Measurements from ENCODE around the gene TSPAN9. TPM values are rescaled to one million over a fixed set of nuclear protein-coding genes. Genes with fewer than 3 reads are reported as not detected.

TSPAN9 gene
- total RNA-seq, 2 donors from 2014 or later = 41.9 to 50.0 TPM

DNA sequence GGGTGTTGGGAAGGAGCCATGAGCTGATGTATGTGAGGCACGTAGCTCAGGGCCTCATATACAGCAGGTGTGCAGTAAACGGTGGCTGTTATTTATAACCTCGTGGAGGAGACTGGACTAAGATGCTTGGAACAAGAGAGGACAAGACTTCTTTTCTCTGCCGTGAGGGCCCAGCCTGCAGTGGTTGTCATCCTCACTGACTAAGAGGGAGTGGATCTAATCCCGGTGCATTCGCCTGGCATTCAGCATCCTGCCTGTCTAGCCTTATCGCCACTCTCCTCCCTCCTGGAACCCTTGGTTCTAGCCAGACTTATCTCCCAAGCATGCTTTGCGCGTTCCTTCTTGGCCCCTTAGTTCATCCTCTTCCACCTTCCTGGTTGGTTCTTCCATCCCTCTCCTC lies 3.9 kb downstream of the TSPAN9 start:
- Histone ChIP-seq H3K36me3 (no peaks in the 10 kb centered on the region), H3K4me1 (replicated peaks) (no peaks in the 10 kb centered on the region), H3K4me3 (no peak overlapping the region), H3K27ac (no peak overlapping the region), H3K9me3 (no peaks in the 10 kb centered on the region), H3K27me3 (replicated peaks; ENCODE audit: insufficient read depth) (no peaks in the 10 kb centered on the region)
- no peak for DNase-seq (ENCODE audit: low spot score)
- WGBS = 70% methylated on average over 9 of the region's 9 CpGs
- no peak for TF ChIP-seq POLR2A (IDR thresholded peaks at IDR 0.05)
- TF ChIP-seq, protein P1, sequence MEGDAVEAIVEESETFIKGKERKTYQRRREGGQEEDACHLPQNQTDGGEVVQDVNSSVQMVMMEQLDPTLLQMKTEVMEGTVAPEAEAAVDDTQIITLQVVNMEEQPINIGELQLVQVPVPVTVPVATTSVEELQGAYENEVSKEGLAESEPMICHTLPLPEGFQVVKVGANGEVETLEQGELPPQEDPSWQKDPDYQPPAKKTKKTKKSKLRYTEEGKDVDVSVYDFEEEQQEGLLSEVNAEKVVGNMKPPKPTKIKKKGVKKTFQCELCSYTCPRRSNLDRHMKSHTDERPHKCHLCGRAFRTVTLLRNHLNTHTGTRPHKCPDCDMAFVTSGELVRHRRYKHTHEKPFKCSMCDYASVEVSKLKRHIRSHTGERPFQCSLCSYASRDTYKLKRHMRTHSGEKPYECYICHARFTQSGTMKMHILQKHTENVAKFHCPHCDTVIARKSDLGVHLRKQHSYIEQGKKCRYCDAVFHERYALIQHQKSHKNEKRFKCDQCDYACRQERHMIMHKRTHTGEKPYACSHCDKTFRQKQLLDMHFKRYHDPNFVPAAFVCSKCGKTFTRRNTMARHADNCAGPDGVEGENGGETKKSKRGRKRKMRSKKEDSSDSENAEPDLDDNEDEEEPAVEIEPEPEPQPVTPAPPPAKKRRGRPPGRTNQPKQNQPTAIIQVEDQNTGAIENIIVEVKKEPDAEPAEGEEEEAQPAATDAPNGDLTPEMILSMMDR (IDR thresholded peaks at IDR 0.05) = no peak
- no peak for TF ChIP-seq POLR2AphosphoS5 (IDR thresholded peaks at IDR 0.05)
- intact Hi-C loops (cut with DNase I) = no loop called here

GRCh38 chr12:3081886-3082285 lies 4.7 kb downstream of the TSPAN9 start:
- Histone ChIP-seq H3K36me3 (no peaks in the 10 kb centered on the region), H3K4me1 (replicated peaks) (no peaks in the 10 kb centered on the region), H3K27ac (no peak overlapping the region), H3K9me3 (no peaks in the 10 kb centered on the region), H3K4me3 (no peak overlapping the region), H3K27me3 (replicated peaks; ENCODE audit: insufficient read depth) (no peaks in the 10 kb centered on the region)
- no peak for DNase-seq (ENCODE audit: low spot score)
- TF ChIP-seq POLR2A (IDR thresholded peaks at IDR 0.05) (no peak), POLR2AphosphoS5 (IDR thresholded peaks at IDR 0.05) (no peak)
- TF ChIP-seq, protein P1 (IDR thresholded peaks at IDR 0.05) = no peak
- intact Hi-C loops (cut with DNase I) = no loop called here
- 64% methylated on average over 7 of the region's 7 CpGs for WGBS

GRCh38 chr12:3083241-3083920 lies 6.2 kb downstream of the TSPAN9 start:
- WGBS = 69% methylated on average over 6 of the region's 6 CpGs
- no peak for DNase-seq (ENCODE audit: low spot score)
- intact Hi-C loops (cut with DNase I) = no loop called here
- Histone ChIP-seq H3K9me3 (no peaks in the 10 kb centered on the region), H3K4me1 (replicated peaks) (no peaks in the 10 kb centered on the region), H3K36me3 (no peaks in the 10 kb centered on the region), H3K27ac (no peak overlapping the region), H3K4me3 (no peak overlapping the region), H3K27me3 (replicated peaks; ENCODE audit: insufficient read depth) (no peaks in the 10 kb centered on the region)
- TF ChIP-seq POLR2AphosphoS5 (IDR thresholded peaks at IDR 0.05) (no peak), POLR2A (IDR thresholded peaks at IDR 0.05) (no peak)
- TF ChIP-seq, protein P1 (IDR thresholded peaks at IDR 0.05) = no peak

DNA sequence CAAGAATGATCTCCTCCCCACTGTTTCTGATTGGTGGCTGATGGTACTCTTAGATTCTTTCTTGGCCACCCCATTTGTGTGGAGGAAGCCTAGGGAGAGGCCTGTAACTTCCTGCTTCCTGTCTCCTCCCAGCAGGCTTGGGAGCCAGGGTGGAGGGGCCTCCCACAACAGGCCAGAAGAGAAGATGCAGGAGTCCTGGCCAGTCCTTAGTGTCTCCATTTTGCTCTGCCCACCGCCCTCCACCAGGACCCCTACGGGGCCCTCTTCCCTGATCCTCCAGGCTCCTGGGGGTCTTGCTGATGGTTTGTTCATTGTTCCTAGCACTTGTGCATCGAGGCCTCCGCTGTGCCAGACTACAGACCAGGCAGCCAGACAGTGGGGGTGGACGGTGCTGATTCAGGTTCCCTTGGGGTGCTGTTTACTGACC lies 6.8 kb downstream of the TSPAN9 start:
- intact Hi-C loops (cut with DNase I) = no loop called here
- H3K27me3 ChIP-seq (replicated peaks; ENCODE audit: insufficient read depth) = no peaks in the 10 kb centered on the region
- no peak for DNase-seq (ENCODE audit: low spot score)
- no peaks in the 10 kb centered on the region for H3K9me3 ChIP-seq
- no peak overlapping the region for H3K4me3 ChIP-seq
- no peaks in the 10 kb centered on the region for H3K4me1 ChIP-seq (replicated peaks)
- TF ChIP-seq POLR2AphosphoS5 (IDR thresholded peaks at IDR 0.05) = no peak
- TF ChIP-seq, protein P1 (IDR thresholded peaks at IDR 0.05) = no peak
- no peak for TF ChIP-seq POLR2A (IDR thresholded peaks at IDR 0.05)
- no peak overlapping the region for H3K27ac ChIP-seq
- 83% methylated on average over 5 of the region's 5 CpGs for WGBS
- no peaks in the 10 kb centered on the region for H3K36me3 ChIP-seq

DNA sequence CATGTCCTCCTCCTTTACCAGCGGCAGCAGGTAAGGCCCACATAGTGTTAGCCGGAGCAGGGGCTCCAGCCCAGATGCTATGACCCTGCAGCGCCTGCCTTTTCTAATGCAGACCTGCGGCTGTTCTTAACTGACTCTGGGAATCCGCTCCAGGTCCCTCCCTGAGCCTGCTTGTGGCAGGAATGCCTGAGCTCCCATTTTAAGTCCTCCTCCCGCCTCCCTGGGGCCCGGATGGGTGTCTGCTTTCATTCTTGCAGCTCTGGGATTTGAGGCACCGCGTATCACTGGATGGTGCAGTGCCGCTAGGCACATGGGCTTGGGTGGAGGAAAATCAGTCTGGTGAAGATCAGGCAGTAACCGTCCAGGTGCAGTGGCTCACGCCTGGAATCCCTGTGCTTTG lies 7.6 kb downstream of the TSPAN9 start:
- WGBS = 92% methylated on average over 12 of the region's 12 CpGs
- Histone ChIP-seq H3K36me3 (no peaks in the 10 kb centered on the region), H3K4me1 (replicated peaks) (no peaks in the 10 kb centered on the region), H3K4me3 (no peak overlapping the region), H3K27me3 (replicated peaks; ENCODE audit: insufficient read depth) (no peaks in the 10 kb centered on the region), H3K9me3 (no peaks in the 10 kb centered on the region), H3K27ac (no peak overlapping the region)
- TF ChIP-seq, protein P1 (IDR thresholded peaks at IDR 0.05) = no peak
- no peak for DNase-seq (ENCODE audit: low spot score)
- intact Hi-C loops (cut with DNase I) = no loop called here
